ENCODE results near the gene HEG1. TPM values are rescaled to one million over a fixed set of nuclear protein-coding genes. Genes with fewer than 3 reads are reported as not detected.

Gene HEG1
- total RNA-seq, 1 experiment from 2014 or later, result 34.3 TPM

- BruUV-seq (replicated peaks), result no TSS peak
- no peak overlapping the region for H3K4me3 ChIP-seq (ENCODE audit: low read depth, low read length, poor library complexity, severe bottlenecking)
- H3K27me3 ChIP-seq (replicated peaks; ENCODE audit: insufficient read depth, low read depth, low read length, poor library complexity), result no peaks in the 10 kb centered on the region
Observed at GRCh38 chr3:124926426-124927101, 129.2 kb downstream of the HEG1 start.

GRCh38 chr3:124924741-124925140 is 131.1 kb downstream of the HEG1 start:
- POLR2A ChIA-PET (ENCODE audit: low non-redundant PET), result no interaction called here

More at GRCh38 chr3:124926426-124927101, 129.2 kb downstream of the HEG1 start:
- TF ChIP-seq EZH2 (IDR thresholded peaks at IDR 0.05; ENCODE audit: borderline replicate concordance, low read depth, low read length, poor library complexity, severe bottlenecking), result no peak
- TF ChIP-seq CTCF (conservative IDR thresholded peaks at IDR 0.05; ENCODE audit: low read depth, low read length), result no peak
- Histone ChIP-seq H3K4me1 (ENCODE audit: insufficient read depth, low read length, poor library complexity, severe bottlenecking) (no peaks in the 10 kb centered on the region), H3K9me3 (ENCODE audit: low read depth, low read length, poor library complexity, severe bottlenecking) (no peaks in the 10 kb centered on the region), H3K27ac (ENCODE audit: low read depth, low read length, poor library complexity, severe bottlenecking) (no peak overlapping the region), H3K36me3 (ENCODE audit: insufficient read depth, low read length, poor library complexity, severe bottlenecking) (no peaks in the 10 kb centered on the region)
- ChIA-PET POLR2A (ENCODE audit: low non-redundant PET) (no interaction called here), CTCF (no interaction called here)
- intact Hi-C loops (cut with micrococcal nuclease; ENCODE audit: unreplicated experiment), result no loop called here
- DNase-seq (ENCODE audit: low spot score), result no peak

GRCh38 chr3:124923833-124924232 is 132.0 kb downstream of the HEG1 start:
- H3K9me3 ChIP-seq (ENCODE audit: low read depth, low read length, poor library complexity, severe bottlenecking), result no peaks in the 10 kb centered on the region
- peak; percentile 43; the same call in 1 of the 2 replicates for TF ChIP-seq CTCF (conservative IDR thresholded peaks at IDR 0.05; ENCODE audit: low read depth, low read length)
- no peak for TF ChIP-seq EZH2 (IDR thresholded peaks at IDR 0.05; ENCODE audit: borderline replicate concordance, low read depth, low read length, poor library complexity, severe bottlenecking)
- ChIA-PET CTCF (no interaction called here), POLR2A (ENCODE audit: low non-redundant PET) (interaction anchor here (0.6 kb wide), 1 partner anchor 29 kb away, joined by 3 read pairs; no protein-coding TSS in a partner anchor)
- DNase-seq (ENCODE audit: low spot score), result no peak
- H3K36me3 ChIP-seq (ENCODE audit: insufficient read depth, low read length, poor library complexity, severe bottlenecking), result no peaks in the 10 kb centered on the region
- no peak overlapping the region for H3K4me3 ChIP-seq (ENCODE audit: low read depth, low read length, poor library complexity, severe bottlenecking)
- no peaks in the 10 kb centered on the region for H3K4me1 ChIP-seq (ENCODE audit: insufficient read depth, low read length, poor library complexity, severe bottlenecking)
- intact Hi-C loops (cut with micrococcal nuclease; ENCODE audit: unreplicated experiment), result no loop called here
- no peak overlapping the region for H3K27ac ChIP-seq (ENCODE audit: low read depth, low read length, poor library complexity, severe bottlenecking)
- BruUV-seq (replicated peaks), result no TSS peak
- H3K27me3 ChIP-seq (replicated peaks; ENCODE audit: insufficient read depth, low read depth, low read length, poor library complexity), result no peaks in the 10 kb centered on the region

More at GRCh38 chr3:124924741-124925140, 131.1 kb downstream of the HEG1 start:
- Histone ChIP-seq H3K27me3 (replicated peaks; ENCODE audit: insufficient read depth, low read depth, low read length, poor library complexity) (no peaks in the 10 kb centered on the region), H3K9me3 (ENCODE audit: low read depth, low read length, poor library complexity, severe bottlenecking) (no peaks in the 10 kb centered on the region), H3K4me1 (ENCODE audit: insufficient read depth, low read length, poor library complexity, severe bottlenecking) (no peaks in the 10 kb centered on the region), H3K4me3 (ENCODE audit: low read depth, low read length, poor library complexity, severe bottlenecking) (no peak overlapping the region), H3K36me3 (ENCODE audit: insufficient read depth, low read length, poor library complexity, severe bottlenecking) (no peaks in the 10 kb centered on the region), H3K27ac (ENCODE audit: low read depth, low read length, poor library complexity, severe bottlenecking) (no peak overlapping the region)
- BruUV-seq (replicated peaks), result no TSS peak
- no peak for DNase-seq (ENCODE audit: low spot score)
- intact Hi-C loops (cut with micrococcal nuclease; ENCODE audit: unreplicated experiment), result no loop called here
- TF ChIP-seq EZH2 (IDR thresholded peaks at IDR 0.05; ENCODE audit: borderline replicate concordance, low read depth, low read length, poor library complexity, severe bottlenecking) (no peak), CTCF (conservative IDR thresholded peaks at IDR 0.05; ENCODE audit: low read depth, low read length) (no peak)
- CTCF ChIA-PET, result no interaction called here

Data from A673 (cell line).